ENCODE results near the gene BUD31.
"Not testable (repeated sequence)": the region's sequence is repeated elsewhere in the genome, so short reads cannot be mapped to it uniquely, and the experiment has no call there.

The BUD31 gene

DNA sequence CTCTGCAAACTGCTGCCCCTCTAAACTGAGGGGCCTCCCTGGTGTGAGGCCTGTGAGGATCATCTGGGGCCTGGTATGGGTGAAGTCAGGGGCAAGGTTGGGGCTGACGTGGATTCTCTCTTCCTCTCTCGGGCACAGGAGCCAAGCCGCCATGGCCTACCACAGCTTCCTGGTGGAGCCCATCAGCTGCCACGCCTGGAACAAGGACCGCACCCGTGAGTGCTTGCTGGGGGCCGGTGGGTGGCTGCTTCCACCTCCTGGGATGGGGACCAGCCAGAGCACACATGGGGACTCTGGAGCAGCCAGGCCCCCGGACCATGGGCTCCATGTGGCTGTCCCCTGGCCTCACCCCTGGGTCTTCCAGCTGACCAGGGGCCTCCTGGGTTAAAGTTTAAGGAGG, 23.2 kb upstream of the BUD31 start:
- DNase-seq (ENCODE audit: low read depth, low spot score) = no peak
- no peak overlapping the region for H3K4me3 ChIP-seq (ENCODE audit: low read depth, low read length)
- CTCF ChIA-PET = interaction anchor here (0.7 kb wide), 1 partner anchor 1187 kb away, joined by 3 read pairs; no protein-coding TSS in a partner anchor
- POLR2A ChIA-PET = interaction anchor here (1.6 kb wide), 1 partner anchor 9 kb away, joined by 4 read pairs; no protein-coding TSS in a partner anchor
- TF ChIP-seq, protein P1, sequence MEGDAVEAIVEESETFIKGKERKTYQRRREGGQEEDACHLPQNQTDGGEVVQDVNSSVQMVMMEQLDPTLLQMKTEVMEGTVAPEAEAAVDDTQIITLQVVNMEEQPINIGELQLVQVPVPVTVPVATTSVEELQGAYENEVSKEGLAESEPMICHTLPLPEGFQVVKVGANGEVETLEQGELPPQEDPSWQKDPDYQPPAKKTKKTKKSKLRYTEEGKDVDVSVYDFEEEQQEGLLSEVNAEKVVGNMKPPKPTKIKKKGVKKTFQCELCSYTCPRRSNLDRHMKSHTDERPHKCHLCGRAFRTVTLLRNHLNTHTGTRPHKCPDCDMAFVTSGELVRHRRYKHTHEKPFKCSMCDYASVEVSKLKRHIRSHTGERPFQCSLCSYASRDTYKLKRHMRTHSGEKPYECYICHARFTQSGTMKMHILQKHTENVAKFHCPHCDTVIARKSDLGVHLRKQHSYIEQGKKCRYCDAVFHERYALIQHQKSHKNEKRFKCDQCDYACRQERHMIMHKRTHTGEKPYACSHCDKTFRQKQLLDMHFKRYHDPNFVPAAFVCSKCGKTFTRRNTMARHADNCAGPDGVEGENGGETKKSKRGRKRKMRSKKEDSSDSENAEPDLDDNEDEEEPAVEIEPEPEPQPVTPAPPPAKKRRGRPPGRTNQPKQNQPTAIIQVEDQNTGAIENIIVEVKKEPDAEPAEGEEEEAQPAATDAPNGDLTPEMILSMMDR (IDR thresholded peaks at IDR 0.05; ENCODE audit: insufficient read depth, low read length, missing control alignments) = no peak

DNA sequence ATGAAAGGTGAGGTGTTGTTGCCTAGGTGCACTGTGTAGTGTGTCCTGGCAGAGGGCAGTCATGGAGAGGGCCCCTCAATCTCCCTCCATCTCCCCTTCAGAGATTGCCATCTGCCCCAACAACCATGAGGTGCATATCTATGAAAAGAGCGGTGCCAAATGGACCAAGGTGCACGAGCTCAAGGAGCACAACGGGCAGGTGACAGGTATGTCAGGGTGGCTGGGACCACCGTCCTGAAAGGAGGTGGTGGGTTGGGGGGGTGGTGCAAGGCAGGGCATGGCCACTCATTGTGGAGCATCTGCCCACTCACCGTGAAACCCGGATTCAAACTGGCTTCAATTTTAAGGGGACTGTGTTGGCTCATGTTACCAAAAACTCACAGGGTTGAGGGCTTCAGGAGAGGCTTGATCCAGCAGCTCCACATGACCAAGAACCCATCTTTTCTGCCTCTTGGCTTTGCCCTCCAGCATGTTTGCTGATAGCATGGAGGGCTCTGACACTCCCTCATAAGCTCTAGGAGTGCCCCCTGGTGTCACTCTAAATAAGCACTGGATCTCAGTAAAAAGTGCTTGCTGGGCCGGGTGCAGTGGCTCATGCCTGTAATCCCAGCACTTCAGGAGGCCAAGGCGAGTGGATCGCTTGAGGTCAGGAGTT, 22.1 kb upstream of the BUD31 start:
- H3K4me3 ChIP-seq (ENCODE audit: low read depth, low read length) = no peak overlapping the region
- ChIA-PET CTCF (interaction anchor here (0.8 to 1.6 kb wide), 3 partner anchors 14 to 60 kb away, joined by 3 to 4 read pairs (median 3); no protein-coding TSS in a partner anchor), POLR2A (interaction anchor here (0.7 to 1.6 kb wide), 2 partner anchors 8 to 29 kb away, joined by 4 to 5 read pairs; no protein-coding TSS in a partner anchor)
- DNase-seq (ENCODE audit: low read depth, low spot score) = no peak
- TF ChIP-seq, protein P1 (IDR thresholded peaks at IDR 0.05; ENCODE audit: insufficient read depth, low read length, missing control alignments) = peak; percentile 16

DNA sequence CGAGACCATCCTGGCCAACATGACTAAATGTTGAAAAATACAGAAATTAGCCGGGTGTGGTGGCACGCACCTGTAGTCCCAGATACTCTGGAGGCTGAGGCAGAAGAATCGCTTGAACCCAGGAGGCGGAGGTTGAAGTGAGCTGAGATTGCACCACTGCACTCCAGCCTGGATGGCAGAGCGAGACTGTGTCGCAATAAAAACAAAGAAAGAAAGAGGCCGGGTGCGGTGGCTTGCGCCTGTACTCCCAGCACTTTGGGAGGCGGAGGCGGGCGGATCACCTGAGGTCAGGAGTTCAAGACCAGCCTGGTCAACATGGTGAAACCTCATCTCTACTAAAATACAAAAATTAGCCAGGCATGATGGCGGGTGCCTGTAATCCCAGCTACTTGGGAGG, 21.5 kb upstream of the BUD31 start:
- ChIA-PET POLR2A (interaction anchor here (0.7 kb wide), 1 partner anchor 28 kb away, joined by 5 read pairs; no protein-coding TSS in a partner anchor), CTCF (interaction anchor here (0.8 to 1.6 kb wide), 3 partner anchors 13 to 60 kb away, joined by 3 to 4 read pairs (median 3); no protein-coding TSS in a partner anchor)
- DNase-seq (ENCODE audit: low read depth, low spot score); H3K4me3 ChIP-seq (ENCODE audit: low read depth, low read length): not testable (repeated sequence)

DNA sequence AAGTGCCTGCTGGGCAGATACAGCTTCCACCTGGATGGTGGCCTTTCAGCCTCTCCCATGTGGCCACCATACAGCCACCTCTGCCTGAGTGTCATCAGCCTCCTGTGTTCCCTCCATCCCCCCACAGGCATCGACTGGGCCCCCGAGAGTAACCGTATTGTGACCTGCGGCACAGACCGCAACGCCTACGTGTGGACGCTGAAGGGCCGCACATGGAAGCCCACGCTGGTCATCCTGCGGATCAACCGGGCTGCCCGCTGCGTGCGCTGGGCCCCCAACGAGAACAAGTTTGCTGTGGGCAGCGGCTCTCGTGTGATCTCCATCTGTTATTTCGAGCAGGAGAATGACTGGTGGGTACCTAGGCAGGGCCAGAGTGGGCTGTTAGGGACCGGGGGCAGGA, 20.9 kb upstream of the BUD31 start:
- ChIA-PET POLR2A (no interaction called here), CTCF (no interaction called here)

DNA sequence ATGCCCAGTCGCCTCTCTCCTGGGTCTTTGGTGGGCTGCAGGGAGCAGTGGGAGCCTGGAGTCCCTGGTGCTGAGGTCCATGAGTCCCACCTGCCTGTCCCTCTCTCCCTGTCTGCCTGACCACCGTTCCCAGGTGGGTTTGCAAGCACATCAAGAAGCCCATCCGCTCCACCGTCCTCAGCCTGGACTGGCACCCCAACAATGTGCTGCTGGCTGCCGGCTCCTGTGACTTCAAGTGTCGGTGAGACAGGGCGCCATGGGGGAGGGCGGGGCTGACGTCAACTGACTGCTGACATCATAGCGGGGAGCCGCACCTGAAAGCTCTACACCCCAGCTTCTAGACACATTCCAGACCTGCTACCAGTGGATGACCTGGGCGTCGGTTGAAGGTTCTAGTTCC, 19.0 kb upstream of the BUD31 start:
- CTCF ChIA-PET = interaction anchor here (1.6 kb wide), 1 partner anchor 24 kb away, joined by 3 read pairs; no protein-coding TSS in a partner anchor
- POLR2A ChIA-PET = interaction anchor here (0.7 kb wide), 2 partner anchors 36 to 376 kb away, joined by 3 to 4 read pairs; no protein-coding TSS in a partner anchor
- TF ChIP-seq, protein P1 (IDR thresholded peaks at IDR 0.05; ENCODE audit: insufficient read depth, low read length, missing control alignments) = no peak
- no peak for DNase-seq (ENCODE audit: low read depth, low spot score)
- H3K4me3 ChIP-seq (ENCODE audit: low read depth, low read length) = no peak overlapping the region

More for the DNA sequence above, 20.9 kb upstream of the BUD31 start:
- no peak overlapping the region for H3K4me3 ChIP-seq (ENCODE audit: low read depth, low read length)
- TF ChIP-seq, protein P1 (IDR thresholded peaks at IDR 0.05; ENCODE audit: insufficient read depth, low read length, missing control alignments) = no peak
- no peak for DNase-seq (ENCODE audit: low read depth, low spot score)

DNA sequence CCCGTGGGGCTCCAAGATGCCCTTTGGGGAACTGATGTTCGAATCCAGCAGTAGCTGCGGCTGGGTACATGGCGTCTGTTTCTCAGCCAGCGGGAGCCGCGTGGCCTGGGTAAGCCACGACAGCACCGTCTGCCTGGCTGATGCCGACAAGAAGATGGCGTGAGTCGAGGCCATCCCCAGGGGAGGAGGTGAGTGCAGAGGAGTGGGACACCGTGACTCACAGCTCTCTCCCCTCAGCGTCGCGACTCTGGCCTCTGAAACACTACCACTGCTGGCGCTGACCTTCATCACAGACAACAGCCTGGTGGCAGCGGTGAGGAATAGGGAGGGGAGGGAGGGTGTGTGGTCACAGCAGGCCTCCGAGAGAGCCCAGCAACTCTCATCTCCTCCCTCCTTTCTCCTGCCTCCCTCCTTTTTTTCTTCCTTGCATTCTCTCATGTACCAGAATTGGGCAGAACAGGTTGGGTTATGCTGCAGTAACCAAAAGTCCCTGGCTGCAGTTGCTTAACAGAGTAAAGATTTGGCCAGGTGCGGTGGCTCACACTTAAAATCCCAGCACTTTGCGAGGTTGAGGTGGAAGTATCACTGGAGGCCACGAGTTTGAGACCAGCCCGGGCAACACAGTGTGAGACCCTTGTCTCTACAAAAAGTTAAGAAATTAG, 17.7 kb upstream of the BUD31 start:
- no peak for DNase-seq (ENCODE audit: low read depth, low spot score)
- TF ChIP-seq, protein P1 (IDR thresholded peaks at IDR 0.05; ENCODE audit: insufficient read depth, low read length, missing control alignments) = no peak
- H3K4me3 ChIP-seq (ENCODE audit: low read depth, low read length) = no peak overlapping the region
- ChIA-PET POLR2A (no interaction called here), CTCF (interaction anchor here (1.6 kb wide), 1 partner anchor 25 kb away, joined by 3 read pairs; no protein-coding TSS in a partner anchor)
